Measurements from ENCODE around the gene AGO1. TPM values are rescaled to one million over a fixed set of nuclear protein-coding genes. Genes with fewer than 3 reads are reported as not detected.

Gene AGO1
- total and polyA plus RNA-seq, 2 of the 8 experiments (the other 6 are each of a cell fraction or from before 2014, with no cell fraction given): 15.1 to 73.7 TPM

DNA sequence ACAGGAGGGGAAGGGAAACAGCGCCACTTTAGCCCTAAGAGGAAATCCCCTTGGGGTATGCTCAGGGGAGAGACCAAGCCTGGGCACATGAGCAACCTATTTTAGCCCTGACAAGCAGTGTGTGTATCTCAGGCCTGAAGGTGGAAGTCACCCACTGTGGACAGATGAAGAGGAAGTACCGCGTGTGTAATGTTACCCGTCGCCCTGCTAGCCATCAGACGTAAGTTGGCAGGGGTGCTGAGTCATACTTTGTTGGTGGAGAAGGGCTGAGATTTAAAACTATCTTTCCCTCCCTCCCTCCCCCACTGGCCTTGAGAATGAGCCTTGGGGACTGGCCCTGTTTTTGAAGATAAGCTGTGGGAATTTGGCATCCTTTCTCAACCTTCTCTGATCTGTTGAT, 11.2 kb downstream of the AGO1 start:
- Histone ChIP-seq H4K91ac (replicated peaks; ENCODE audit: insufficient read length, low read length) (no peak overlapping the region), H3K4me1 (replicated peaks in 1 of 4; ENCODE audit: control insufficient read depth in 3 of 4, insufficient read depth in 4 of 4, low read length in 3 of 4) (no peaks in the 10 kb centered on the region), H2BK120ac (replicated peaks; ENCODE audit: low read depth, low read length) (no peak overlapping the region), H3K79me2 (ENCODE audit: control insufficient read depth in 1 of 2, insufficient read depth in 2 of 2, low read length in 2 of 2) (no peaks in the 10 kb centered on the region), H3K36me3 (ENCODE audit: control insufficient read depth in 2 of 4, insufficient read depth in 4 of 4, low read length in 3 of 4) (peaks cover 8 to 64% (median 37%) of the 10 kb centered on the region in 4 experiments; a peak in 7 of 8 replicates), H3K27me3 (replicated peaks in 1 of 4; ENCODE audit: control insufficient read depth in 3 of 4, extremely low read depth in 1 of 4, insufficient read depth in 3 of 4, low read length in 3 of 4) (no peaks in the 10 kb centered on the region), H2AFZ (ENCODE audit: low read length) (no peak overlapping the region), H4K20me1 (replicated peaks in 1 of 2; ENCODE audit: control insufficient read depth in 1 of 2, insufficient read depth in 2 of 2, low read length in 2 of 2) (peaks cover 6 to 7% of the 10 kb centered on the region in 2 experiments), H3K56ac (replicated peaks; ENCODE audit: insufficient read length, low read depth, low read length) (no peak overlapping the region), H3K4me3 (ENCODE audit: extremely low read depth in 1 of 4, insufficient read depth in 2 of 4, low read depth in 3 of 4, low read length in 4 of 4) (no peak overlapping the region), H3K9me3 (ENCODE audit: insufficient read depth in 2 of 2, low read depth in 1 of 2, low read length in 1 of 2) (no peaks in the 10 kb centered on the region), H3K27ac (ENCODE audit: low read depth, low read length) (no peak overlapping the region), H3K9ac (replicated peaks in 1 of 4; ENCODE audit: extremely low read depth in 1 of 4, low read depth in 3 of 4, low read length in 3 of 4) (no peak overlapping the region), H4K5ac (ENCODE audit: insufficient read length, low read depth, low read length) (no peak overlapping the region), H2BK20ac (ENCODE audit: low read length) (no peak overlapping the region), H3K14ac (ENCODE audit: insufficient read length) (no peak overlapping the region), H3K18ac (ENCODE audit: extremely low read depth, low read length) (no peak overlapping the region), H3K23me2 (ENCODE audit: low read depth, low read length) (no peaks in the 10 kb centered on the region), H2BK15ac (ENCODE audit: low read length) (no peak overlapping the region), H2BK12ac (ENCODE audit: low read depth, low read length) (no peak overlapping the region), H2BK5ac (ENCODE audit: low read depth, low read length) (no peak overlapping the region), H4K8ac (ENCODE audit: extremely low read depth, insufficient read depth, low read length) (no peak overlapping the region; the same call in 1 of the 2 replicates), H3K4ac (replicated peaks; ENCODE audit: insufficient read length, low read depth, low read length) (no peak overlapping the region), H3K23ac (ENCODE audit: insufficient read length) (no peak overlapping the region), H3K79me1 (ENCODE audit: low read depth, low read length) (no peaks in the 10 kb centered on the region), H2AK5ac (ENCODE audit: low read depth, low read length) (no peak overlapping the region), H3K4me2 (ENCODE audit: insufficient read depth in 1 of 2, low read depth in 2 of 2, low read length in 2 of 2) (no peak overlapping the region)
- 97% methylated on average over 6 of the region's 6 CpGs; no CpG with 5 or more reads in 1 of the 2 experiments for WGBS, 2 experiments (ENCODE audit: extremely low coverage in 1 of 2, insufficient coverage in 1 of 2, insufficient read length in 1 of 2, insufficient replicate concordance in 2 of 2, low coverage in 1 of 2, low lambda C conversion rate in 2 of 2, missing lambda C conversion rate in 1 of 2)
- no peak for DNase-seq (ENCODE audit: low read depth in 1 of 2, low spot score in 2 of 2)
- TF ChIP-seq POLR2A (IDR thresholded peaks at IDR 0.05; ENCODE audit: control extremely low read depth in 1 of 2, low read depth in 2 of 2, low read length in 2 of 2) (no peak), POLR2AphosphoS5 (IDR thresholded peaks at IDR 0.05; ENCODE audit: low read depth, low read length) (no peak), TCF12 (IDR thresholded peaks at IDR 0.05; ENCODE audit: low read depth, low read length) (no peak)
- no peak for FAIRE-seq
- POLR2A ChIA-PET (ENCODE audit: partially characterized antibody): interaction anchor here (1.0 kb wide), 1 partner anchor 29 kb away, joined by 4 read pairs; no protein-coding TSS in a partner anchor
- CTCF ChIA-PET (ENCODE audit: partially characterized antibody): interaction anchor here (1.0 kb wide), 1 partner anchor 12 kb away, joined by 3 read pairs; no protein-coding TSS in a partner anchor
